Prostate gland (tissue), 2 donors: ENCODE data around the gene LARP4B. TPM values are rescaled to one million over a fixed set of nuclear protein-coding genes. Genes with fewer than 3 reads are reported as not detected.

Source experiments
- DNase-seq: peaks from one replicate; pipeline ENCODE4 v3.0.0-alpha.2; 2019; ENCODE audit warnings: low spot score
- H3K27ac ChIP-seq, 2 donors: fragments of 200-600 bp; sonication (generic); 2 replicates each; pipeline ENCODE4 v1.5.1; 2017 to 2019
- H3K27me3 ChIP-seq: fragments of 200-600 bp; sonication (generic); replicated peaks from 2 replicates; pipeline ENCODE4 v1.5.1; 2019; ENCODE audit not compliant: insufficient read depth
- H3K36me3 ChIP-seq, 2 donors: fragments of 200-600 bp; sonication (generic); 1 replicate in 1 of 2; 2 replicates in 1 of 2; pipeline versions ENCODE4 v1.5.1 to v1.8.1; 2017 to 2019
- H3K4me1 ChIP-seq: fragments of 200-600 bp; sonication (generic); replicated peaks from 2 replicates; pipeline ENCODE4 v1.5.1; 2019
- H3K4me3 ChIP-seq, 2 donors: fragments of 200-600 bp; sonication (generic); 2 replicates each; pipeline ENCODE4 v1.5.1; 2017 to 2019
- H3K9me3 ChIP-seq: fragments of 200-600 bp; sonication (generic); 2 replicates; pipeline ENCODE4 v1.5.1; 2017
- CTCF ChIP-seq, 4 experiments: fragments of 200-600 bp in 2 of 4; fragments of 450-650 bp in 2 of 4; sonication (generic) in 2 of 4; IDR thresholded peaks; 1 replicate in 3 of 4; 2 replicates in 1 of 4; pipeline ENCODE4 v1.5.1; 2016 to 2019; ENCODE audit warnings: antibody characterized with exemption in 4 of 4, mild to moderate bottlenecking in 2 of 4, moderate library complexity in 2 of 4
- POLR2A ChIP-seq: fragments of 450-650 bp; IDR thresholded peaks from one replicate; pipeline ENCODE4 v1.6.1; 2016; ENCODE audit warnings: antibody characterized with exemption, mild to moderate bottlenecking
- POLR2AphosphoS5 ChIP-seq: sonication (generic); formaldehyde crosslinking; IDR thresholded peaks from one replicate; pipeline ENCODE4 v1.6.1; 2017; ENCODE audit warnings: antibody characterized with exemption
- WGBS: methylation state at CpG from one replicate; pipeline ENCODE4 v1.1.5; 2018; 5-methylcytosine and 5-hydroxymethylcytosine counted together
- intact Hi-C: fragments of 100-400 bp; cut with DNase I; formaldehyde crosslinking; loops from one replicate; pipeline ENCODE4 v1.14.2; 2022
- total RNA-seq, 2 donors: library from RNA; depleted of rRNA; stranded (reverse); fragments of >200 nt; gene quantifications; one replicate each; pipeline ENCODE4 v1.1.0, GENCODE V29; 2016

The LARP4B gene
- total RNA-seq, 2 donors from 2014 or later = 51.9 to 95.4 TPM

GRCh38 chr10:923844-924523 lies 7.5 kb downstream of the LARP4B start:
- DNase-seq = no peak
- Histone ChIP-seq H3K36me3 (no peaks in the 10 kb centered on the region), H3K4me3 (no peak overlapping the region), H3K27ac (no peak overlapping the region), H3K27me3 (no peaks in the 10 kb centered on the region), H3K4me1 (peaks cover 9% of the 10 kb centered on the region), H3K9me3 (no peaks in the 10 kb centered on the region)
- WGBS = 82% methylated on average over 8 of the region's 8 CpGs
- intact Hi-C loops = no loop called here
- TF ChIP-seq POLR2A = no peak
- no peak for TF ChIP-seq CTCF (IDR thresholded peaks at IDR 0.05)
- TF ChIP-seq POLR2AphosphoS5 = no peak

GRCh38 chr10:921471-922414 lies 9.8 kb downstream of the LARP4B start:
- TF ChIP-seq CTCF (IDR thresholded peaks at IDR 0.05) = no peak
- no peak for TF ChIP-seq POLR2AphosphoS5
- TF ChIP-seq POLR2A = no peak
- no peak overlapping the region for H3K27ac ChIP-seq
- intact Hi-C loops = no loop called here
- peaks cover 9% of the 10 kb centered on the region for H3K4me1 ChIP-seq
- H3K4me3 ChIP-seq = no peak overlapping the region
- DNase-seq = no peak
- H3K9me3 ChIP-seq = no peaks in the 10 kb centered on the region
- H3K36me3 ChIP-seq = no peaks in the 10 kb centered on the region
- 76% methylated on average over 11 of the region's 14 CpGs for whole genome bisulfite sequencing
- no peaks in the 10 kb centered on the region for H3K27me3 ChIP-seq

- no peak overlapping the region for H3K4me3 ChIP-seq
- intact Hi-C loops = no loop called here
- H3K4me1 ChIP-seq = peaks cover 9% of the 10 kb centered on the region
- 75% methylated on average over 3 of the region's 3 CpGs for WGBS
- no peak for DNase-seq
- no peak overlapping the region for H3K27ac ChIP-seq
- no peaks in the 10 kb centered on the region for H3K27me3 ChIP-seq
- no peaks in the 10 kb centered on the region for H3K9me3 ChIP-seq
- TF ChIP-seq POLR2AphosphoS5 (no peak), CTCF (IDR thresholded peaks at IDR 0.05) (no peak), POLR2A (no peak)
- H3K36me3 ChIP-seq = no peaks in the 10 kb centered on the region
These were observed 11.1 kb downstream of the LARP4B start for GRCh38 chr10:920450-920849.

- peak overlapping the region in 1 of 2 donors; percentile 21 for H3K27ac ChIP-seq
- H3K27me3 ChIP-seq = no peaks in the 10 kb centered on the region
- H3K4me1 ChIP-seq = peaks cover 9% of the 10 kb centered on the region
- TF ChIP-seq POLR2AphosphoS5 (no peak), POLR2A (no peak), CTCF (IDR thresholded peaks at IDR 0.05) (no peak)
- no peak overlapping the region for H3K4me3 ChIP-seq
- intact Hi-C loops = no loop called here
- no peaks in the 10 kb centered on the region for H3K36me3 ChIP-seq
- DNase-seq = no peak
- WGBS = 75% methylated on average over 3 of the region's 3 CpGs
- H3K9me3 ChIP-seq = no peaks in the 10 kb centered on the region
These were observed 12.0 kb downstream of the LARP4B start for GRCh38 chr10:919481-919880.
